Naive B cell (primary cell): ENCODE data around the gene PRSS56. TPM values are rescaled to one million over a fixed set of nuclear protein-coding genes. Genes with fewer than 3 reads are reported as not detected.

Source experiments
- ATAC-seq, 2 donors: fragments of 150-1000 bp; cut with Tn5 transposase; 2 replicates each; pipeline ENCODE4 v1.10.0; 2021; ENCODE audit warnings: low read depth in 2 of 2, mild to moderate bottlenecking in 2 of 2, moderate library complexity in 2 of 2
- DNase-seq: peaks from one replicate; pipeline ENCODE4 v3.0.0; 2022
- H3K27ac Mint-ChIP-seq, 6 donors: one replicate each; pipeline ENCODE4 v1.8.0; 2020 to 2022; ENCODE audit warnings: mild to moderate bottlenecking in 6 of 6, mixed read lengths in 6 of 6, moderate library complexity in 5 of 6, inconsistent platforms in 2 of 6
- H3K27me3 Mint-ChIP-seq, 3 donors: one replicate each; pipeline ENCODE4 v1.8.0; 2021 to 2022; ENCODE audit warnings: mixed read lengths in 3 of 3, mild to moderate bottlenecking in 1 of 3
- H3K36me3 Mint-ChIP-seq, 2 donors: one replicate each; pipeline ENCODE4 v1.8.0; 2020 to 2022; ENCODE audit warnings: mixed read lengths in 2 of 2, inconsistent platforms in 1 of 2, mild to moderate bottlenecking in 1 of 2
- H3K4me1 Mint-ChIP-seq, 3 donors: one replicate each; pipeline ENCODE4 v1.8.0; 2020 to 2022; ENCODE audit warnings: mixed read lengths in 3 of 3, inconsistent platforms in 1 of 3, mild to moderate bottlenecking in 1 of 3, moderate library complexity in 1 of 3
- H3K4me3 Mint-ChIP-seq, 8 donors: one replicate each; pipeline ENCODE4 v1.8.0; 2020 to 2022; ENCODE audit warnings: mild to moderate bottlenecking in 8 of 8, mixed read lengths in 8 of 8, moderate library complexity in 8 of 8, inconsistent platforms in 2 of 8
- H3K9me3 Mint-ChIP-seq, 7 donors: one replicate each; pipeline ENCODE4 v1.8.0; 2020 to 2022; ENCODE audit warnings: mixed read lengths in 7 of 7, mild to moderate bottlenecking in 5 of 7, inconsistent platforms in 2 of 7, moderate library complexity in 1 of 7
- polyA plus RNA-seq, 6 donors: library from polyadenylated mRNA; unstranded; fragments of 300-500 nt; fragmentation: Illumina TruSeq; gene quantifications; one replicate each; pipeline ENCODE4 v1.2.3, GENCODE V29; 2021; ENCODE audit warnings: low read depth in 6 of 6

The PRSS56 gene
- polyA plus RNA-seq, 6 donors from 2014 or later, result not detected

DNA sequence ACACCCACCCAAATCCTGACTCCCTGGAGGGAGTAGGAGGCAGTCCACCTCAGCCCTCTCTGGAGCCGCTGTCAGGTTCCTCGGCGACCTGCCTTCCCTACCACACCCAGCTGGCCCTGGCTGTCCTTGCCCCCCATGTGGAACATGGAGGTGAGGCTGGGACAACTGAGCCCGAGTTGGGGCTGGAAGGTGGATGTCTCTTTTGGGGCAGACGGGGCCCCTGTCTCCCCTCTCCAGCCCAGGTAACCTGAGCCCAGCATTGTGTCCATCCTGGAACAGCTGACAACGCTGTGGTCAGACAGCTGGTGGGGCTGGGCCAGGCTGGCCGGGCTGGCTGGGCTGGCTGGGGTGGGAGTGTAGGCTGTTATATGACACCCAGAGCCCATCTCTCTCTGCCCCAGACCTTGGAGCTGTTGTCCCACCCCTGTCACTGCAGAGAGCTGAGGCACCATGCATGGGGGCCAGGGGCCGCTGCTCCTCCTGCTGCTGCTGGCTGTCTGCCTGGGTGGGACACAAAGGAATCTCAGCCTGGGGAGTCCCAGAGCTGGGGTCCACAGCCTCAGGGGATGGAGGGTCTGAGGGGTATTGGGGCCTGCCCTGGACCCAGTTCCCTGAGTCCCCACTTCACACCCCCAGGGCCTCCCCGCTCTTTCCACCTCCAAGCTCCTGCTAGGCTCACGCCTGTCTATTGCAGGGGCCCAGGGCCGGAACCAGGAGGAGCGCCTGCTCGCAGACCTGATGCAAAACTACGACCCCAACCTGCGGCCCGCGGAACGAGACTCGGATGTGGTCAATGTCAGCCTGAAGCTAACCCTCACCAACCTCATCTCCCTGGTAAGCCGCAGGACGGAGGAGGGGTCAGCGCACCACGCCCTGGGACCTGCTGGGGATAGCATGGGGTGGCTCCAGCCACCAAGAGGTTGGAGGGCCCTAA, 19.4 kb downstream of the PRSS56 start, which contains the start of gene CHRNG:
Gene CHRNG (plus strand): TSS at position 395 of the 934 bp plus-strand sequence. CDS start 56 bp downstream, at position 451.
- H3K27ac Mint-ChIP-seq, result peak within 1 kb of the TSS in 4 of 6 donors; percentile 32 to 90 (median 83)
- H3K4me3 Mint-ChIP-seq, result peak within 1 kb of the TSS in 2 of 8 donors; percentile 68 to 79
- peaks cover 34 to 40% (median 34%) of the 10 kb centered on the region in 3 donors for H3K4me1 Mint-ChIP-seq
- peaks cover 0 to 38% (median 22%) of the 10 kb centered on the region in 3 donors for H3K27me3 Mint-ChIP-seq
- DNase-seq (no peak), ATAC-seq (no peak)
- no peaks in the 10 kb centered on the region for H3K36me3 Mint-ChIP-seq
- peaks cover 0 to 7% (median 4%) of the 10 kb centered on the region in 7 donors for H3K9me3 Mint-ChIP-seq

DNA sequence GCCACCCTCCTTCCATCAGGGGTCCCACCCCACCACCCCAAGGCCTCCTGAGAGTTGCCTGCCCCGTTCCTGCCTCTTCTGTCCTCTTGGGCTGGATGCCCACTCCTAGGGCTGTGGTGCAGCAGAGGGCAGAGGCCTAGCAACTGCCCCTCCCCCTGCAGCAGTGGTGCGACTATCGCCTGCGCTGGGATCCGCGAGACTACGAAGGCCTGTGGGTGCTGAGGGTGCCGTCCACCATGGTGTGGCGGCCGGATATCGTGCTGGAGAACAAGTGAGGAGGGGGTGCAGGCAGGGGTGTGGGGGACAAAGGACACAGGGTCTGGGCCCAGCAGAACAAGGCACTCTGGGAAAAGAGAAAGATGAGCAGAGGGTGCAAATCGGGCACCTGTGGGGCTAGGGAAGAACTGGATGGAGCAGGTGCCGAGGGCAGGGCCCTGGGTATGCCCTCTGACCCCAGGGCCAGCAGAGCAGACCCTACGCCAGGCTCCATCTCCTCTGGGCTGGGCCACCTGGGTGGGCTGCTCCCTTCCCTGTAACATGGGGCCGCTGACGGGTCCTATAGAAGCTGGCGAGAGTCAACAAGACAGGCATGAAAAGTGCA, 20.4 kb downstream of the PRSS56 start:
- peaks cover 34 to 44% (median 37%) of the 10 kb centered on the region in 3 donors for H3K4me1 Mint-ChIP-seq
- H3K27ac Mint-ChIP-seq, result peak overlapping the region in 1 of 6 donors; percentile 32
- H3K9me3 Mint-ChIP-seq, result peaks cover 0 to 7% (median 4%) of the 10 kb centered on the region in 7 donors
- H3K27me3 Mint-ChIP-seq, result peaks cover 0 to 28% (median 22%) of the 10 kb centered on the region in 3 donors
- no peak for DNase-seq
- H3K4me3 Mint-ChIP-seq, result no peak overlapping the region
- H3K36me3 Mint-ChIP-seq, result no peaks in the 10 kb centered on the region
- no peak for ATAC-seq

DNA sequence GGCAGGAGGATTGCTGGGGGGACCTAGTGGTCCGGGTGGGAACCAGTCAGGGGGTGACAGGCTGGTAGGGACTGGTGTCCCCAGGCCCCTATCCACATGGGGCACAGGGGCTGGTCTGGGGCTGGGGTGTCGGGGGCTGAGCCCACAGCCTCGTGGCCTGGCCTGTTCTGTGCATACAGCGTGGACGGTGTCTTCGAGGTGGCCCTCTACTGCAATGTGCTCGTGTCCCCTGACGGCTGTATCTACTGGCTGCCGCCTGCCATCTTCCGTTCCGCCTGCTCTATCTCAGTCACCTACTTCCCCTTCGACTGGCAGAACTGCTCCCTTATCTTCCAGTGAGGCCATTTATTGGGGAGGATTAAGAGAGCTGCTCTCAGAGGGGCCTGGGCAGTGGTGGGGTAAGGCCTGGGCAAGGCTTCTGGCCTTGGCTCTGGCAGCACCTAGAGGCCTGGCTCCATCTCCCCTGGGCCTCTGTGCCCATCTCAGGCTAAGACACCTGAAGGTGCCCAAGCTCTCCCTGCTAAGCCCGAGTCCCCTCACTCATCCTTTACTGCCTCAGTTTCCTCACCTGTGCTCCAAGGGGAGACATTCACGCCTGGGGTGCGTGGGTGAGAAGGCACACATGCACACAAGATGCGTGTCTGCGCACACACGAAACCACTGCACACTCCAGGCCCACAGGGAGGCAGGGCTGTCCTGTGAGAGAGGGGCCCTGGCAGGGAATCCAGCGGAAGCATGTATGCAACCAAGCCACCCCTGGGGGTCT, 21.2 kb downstream of the PRSS56 start:
- Mint-ChIP-seq H3K9me3 (peaks cover 0 to 4% (median 3%) of the 10 kb centered on the region in 7 donors), H3K4me1 (peaks cover 38 to 44% (median 41%) of the 10 kb centered on the region in 3 donors), H3K27me3 (peaks cover 0 to 20% (median 20%) of the 10 kb centered on the region in 3 donors), H3K27ac (no peak overlapping the region), H3K4me3 (peak overlapping the region in 1 of 8 donors; percentile 37), H3K36me3 (no peaks in the 10 kb centered on the region)
- DNase-seq, result no peak
- peak; percentile 37 to 50 for ATAC-seq

DNA sequence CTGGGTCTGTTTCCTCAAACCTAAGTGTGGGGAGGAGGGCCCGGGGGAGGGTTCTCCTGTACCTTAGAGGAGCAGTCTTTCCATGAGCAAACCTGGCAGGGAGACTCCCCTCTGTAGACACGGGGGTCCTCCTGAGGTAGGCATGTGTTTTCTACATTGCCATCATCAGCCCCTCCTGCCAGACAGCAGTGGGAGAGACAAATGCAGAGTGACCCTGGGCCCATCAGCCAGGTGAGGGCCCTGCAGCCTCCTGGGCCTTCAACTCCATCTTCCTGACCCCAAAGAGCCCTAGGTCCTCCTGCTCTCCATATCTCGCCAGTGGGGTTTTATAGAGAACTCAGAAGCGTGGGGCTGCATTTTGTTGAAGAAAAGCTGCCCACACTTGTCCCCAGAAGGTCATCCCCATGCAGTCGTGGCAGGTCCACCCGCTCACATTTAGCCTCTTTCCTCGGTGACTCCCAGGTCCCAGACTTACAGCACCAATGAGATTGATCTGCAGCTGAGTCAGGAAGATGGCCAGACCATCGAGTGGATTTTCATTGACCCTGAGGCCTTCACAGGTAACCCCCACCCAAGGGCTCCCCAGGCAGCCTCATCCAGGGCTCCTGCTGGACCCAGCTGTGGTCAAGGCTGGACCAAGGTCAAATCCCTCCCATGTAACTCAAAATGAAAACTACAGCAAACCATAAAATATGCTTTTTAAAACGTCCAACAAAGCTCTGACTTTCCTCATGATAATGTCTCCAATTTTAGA, 21.9 kb downstream of the PRSS56 start:
- Mint-ChIP-seq H3K27ac (peak overlapping the region in 2 of 6 donors; percentile 41 to 43), H3K36me3 (no peaks in the 10 kb centered on the region), H3K4me1 (peaks cover 41 to 44% (median 42%) of the 10 kb centered on the region in 3 donors), H3K4me3 (no peak overlapping the region), H3K9me3 (no peaks in the 10 kb centered on the region), H3K27me3 (peaks cover 0 to 12% (median 12%) of the 10 kb centered on the region in 3 donors)
- ATAC-seq, result no peak
- DNase-seq, result no peak

DNA sequence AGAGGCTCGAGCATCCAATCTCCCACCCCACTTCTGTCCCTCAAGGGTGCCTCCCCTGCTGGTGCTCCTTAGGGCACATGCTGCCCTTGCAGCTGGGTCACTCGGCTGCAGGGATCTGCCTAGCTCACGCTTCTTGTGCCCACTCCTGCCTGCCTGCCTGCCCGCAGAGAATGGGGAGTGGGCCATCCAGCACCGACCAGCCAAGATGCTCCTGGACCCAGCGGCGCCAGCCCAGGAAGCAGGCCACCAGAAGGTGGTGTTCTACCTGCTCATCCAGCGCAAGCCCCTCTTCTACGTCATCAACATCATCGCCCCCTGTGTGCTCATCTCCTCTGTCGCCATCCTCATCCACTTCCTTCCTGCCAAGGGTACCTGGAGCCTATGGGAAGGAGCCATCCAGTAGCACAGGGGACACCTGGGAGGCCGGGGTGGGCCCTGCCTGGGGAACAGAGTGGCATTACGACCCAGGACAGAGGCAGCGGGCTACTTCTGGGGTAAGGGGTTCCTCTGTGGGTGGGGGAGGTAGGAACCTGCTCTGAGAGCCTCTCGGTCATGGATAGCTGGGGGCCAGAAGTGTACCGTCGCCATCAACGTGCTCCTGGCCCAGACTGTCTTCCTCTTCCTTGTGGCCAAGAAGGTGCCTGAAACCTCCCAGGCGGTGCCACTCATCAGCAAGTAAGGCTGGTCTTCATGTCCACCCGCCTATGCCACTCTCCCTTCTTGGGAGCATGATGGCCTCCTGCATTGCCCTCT, 22.7 kb downstream of the PRSS56 start:
- Mint-ChIP-seq H3K9me3 (no peaks in the 10 kb centered on the region), H3K27me3 (peaks cover 0 to 12% (median 7%) of the 10 kb centered on the region in 3 donors), H3K27ac (peak overlapping the region in 3 of 6 donors; percentile 41 to 69 (median 66)), H3K36me3 (no peaks in the 10 kb centered on the region), H3K4me1 (peaks cover 42 to 44% (median 43%) of the 10 kb centered on the region in 3 donors), H3K4me3 (no peak overlapping the region)
- ATAC-seq (no peak), DNase-seq (no peak)

DNA sequence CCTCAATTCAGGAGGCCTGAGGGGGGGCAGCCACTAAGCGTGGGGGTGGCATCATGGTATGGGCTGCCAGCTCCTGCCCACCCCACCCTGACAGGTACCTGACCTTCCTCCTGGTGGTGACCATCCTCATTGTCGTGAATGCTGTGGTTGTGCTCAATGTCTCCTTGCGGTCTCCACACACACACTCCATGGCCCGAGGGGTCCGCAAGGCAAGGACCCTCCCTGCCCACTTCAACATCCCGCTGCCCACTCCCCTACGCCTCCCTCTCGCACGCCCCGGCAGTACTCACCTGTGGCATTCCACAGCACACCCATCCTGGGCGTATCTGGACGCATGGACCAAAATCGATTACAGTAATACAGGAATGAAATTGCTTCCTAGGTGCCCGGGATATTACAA, 23.3 kb downstream of the PRSS56 start:
- peaks cover 0 to 2% (median 0%) of the 10 kb centered on the region in 7 donors for H3K9me3 Mint-ChIP-seq
- peaks cover 0 to 4% of the 10 kb centered on the region in 2 donors for H3K36me3 Mint-ChIP-seq
- no peak for ATAC-seq
- H3K27ac Mint-ChIP-seq, result peak overlapping the region in 1 of 6 donors; percentile 34
- peaks cover 0 to 6% (median 2%) of the 10 kb centered on the region in 3 donors for H3K27me3 Mint-ChIP-seq
- peak overlapping the region in 1 of 8 donors; percentile 26 for H3K4me3 Mint-ChIP-seq
- DNase-seq, result no peak
- H3K4me1 Mint-ChIP-seq, result peaks cover 41 to 45% (median 41%) of the 10 kb centered on the region in 3 donors

DNA sequence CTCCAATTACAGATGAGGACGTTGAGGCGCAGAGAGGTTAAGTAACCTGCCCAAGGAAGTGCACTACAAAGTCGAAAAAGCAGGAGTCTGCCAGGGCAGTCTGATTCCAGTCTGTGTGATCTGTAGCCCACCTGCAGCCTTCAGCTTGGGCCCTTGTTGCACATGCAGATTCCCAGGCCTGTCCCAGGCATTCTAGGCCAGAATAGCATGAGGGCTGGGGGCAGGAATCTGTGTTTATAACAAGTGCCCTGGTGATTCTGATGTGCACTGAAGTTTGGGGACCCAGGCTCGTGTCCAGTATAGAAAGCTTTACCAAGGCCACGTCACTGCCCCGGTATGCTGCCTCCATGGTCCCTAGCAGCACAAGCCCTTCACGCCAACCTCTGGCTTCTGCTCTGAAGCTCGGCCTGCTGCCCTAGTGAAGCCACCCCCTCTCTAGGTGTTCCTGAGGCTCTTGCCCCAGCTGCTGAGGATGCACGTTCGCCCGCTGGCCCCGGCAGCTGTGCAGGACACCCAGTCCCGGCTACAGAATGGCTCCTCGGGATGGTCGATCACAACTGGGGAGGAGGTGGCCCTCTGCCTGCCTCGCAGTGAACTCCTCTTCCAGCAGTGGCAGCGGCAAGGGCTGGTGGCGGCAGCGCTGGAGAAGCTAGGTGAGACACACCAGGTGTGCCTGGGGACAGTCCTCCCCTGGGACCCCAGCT, 23.9 kb downstream of the PRSS56 start:
- DNase-seq (no peak), ATAC-seq (no peak)
- peaks cover 0 to 7% of the 10 kb centered on the region in 2 donors for H3K36me3 Mint-ChIP-seq
- H3K9me3 Mint-ChIP-seq, result peaks cover 0 to 4% (median 0%) of the 10 kb centered on the region in 7 donors
- peaks cover 0 to under 1% (median 0%) of the 10 kb centered on the region in 3 donors for H3K27me3 Mint-ChIP-seq
- H3K4me1 Mint-ChIP-seq, result peaks cover 41 to 45% (median 41%) of the 10 kb centered on the region in 3 donors
- H3K27ac Mint-ChIP-seq, result peak overlapping the region in 1 of 6 donors; percentile 34
- peak overlapping the region in 1 of 8 donors; percentile 26 for H3K4me3 Mint-ChIP-seq

DNA sequence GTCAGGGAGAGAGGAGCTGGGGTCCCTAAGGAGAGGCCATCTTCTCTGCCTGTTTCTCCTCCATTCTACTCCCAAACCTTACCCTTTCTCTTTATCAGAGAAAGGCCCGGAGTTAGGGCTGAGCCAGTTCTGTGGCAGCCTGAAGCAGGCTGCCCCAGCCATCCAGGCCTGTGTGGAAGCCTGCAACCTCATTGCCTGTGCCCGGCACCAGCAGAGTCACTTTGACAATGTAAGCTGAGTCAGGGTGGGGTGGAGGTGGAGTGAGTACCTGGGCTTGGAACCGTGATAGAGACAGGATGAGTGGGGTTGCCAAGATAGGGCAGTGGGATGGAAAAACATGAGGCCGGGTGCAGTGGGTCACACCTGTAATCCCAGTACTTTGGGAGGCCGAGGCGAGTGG, 24.5 kb downstream of the PRSS56 start:
- H3K36me3 Mint-ChIP-seq, result peaks cover 0 to 7% of the 10 kb centered on the region in 2 donors
- peak overlapping the region in 1 of 8 donors; percentile 38 for H3K4me3 Mint-ChIP-seq
- H3K9me3 Mint-ChIP-seq, result peaks cover 0 to 4% (median 0%) of the 10 kb centered on the region in 7 donors
- no peak overlapping the region for H3K27ac Mint-ChIP-seq
- ATAC-seq, result no peak
- DNase-seq, result no peak
- peaks cover 44 to 50% (median 46%) of the 10 kb centered on the region in 3 donors for H3K4me1 Mint-ChIP-seq
- no peaks in the 10 kb centered on the region for H3K27me3 Mint-ChIP-seq

DNA sequence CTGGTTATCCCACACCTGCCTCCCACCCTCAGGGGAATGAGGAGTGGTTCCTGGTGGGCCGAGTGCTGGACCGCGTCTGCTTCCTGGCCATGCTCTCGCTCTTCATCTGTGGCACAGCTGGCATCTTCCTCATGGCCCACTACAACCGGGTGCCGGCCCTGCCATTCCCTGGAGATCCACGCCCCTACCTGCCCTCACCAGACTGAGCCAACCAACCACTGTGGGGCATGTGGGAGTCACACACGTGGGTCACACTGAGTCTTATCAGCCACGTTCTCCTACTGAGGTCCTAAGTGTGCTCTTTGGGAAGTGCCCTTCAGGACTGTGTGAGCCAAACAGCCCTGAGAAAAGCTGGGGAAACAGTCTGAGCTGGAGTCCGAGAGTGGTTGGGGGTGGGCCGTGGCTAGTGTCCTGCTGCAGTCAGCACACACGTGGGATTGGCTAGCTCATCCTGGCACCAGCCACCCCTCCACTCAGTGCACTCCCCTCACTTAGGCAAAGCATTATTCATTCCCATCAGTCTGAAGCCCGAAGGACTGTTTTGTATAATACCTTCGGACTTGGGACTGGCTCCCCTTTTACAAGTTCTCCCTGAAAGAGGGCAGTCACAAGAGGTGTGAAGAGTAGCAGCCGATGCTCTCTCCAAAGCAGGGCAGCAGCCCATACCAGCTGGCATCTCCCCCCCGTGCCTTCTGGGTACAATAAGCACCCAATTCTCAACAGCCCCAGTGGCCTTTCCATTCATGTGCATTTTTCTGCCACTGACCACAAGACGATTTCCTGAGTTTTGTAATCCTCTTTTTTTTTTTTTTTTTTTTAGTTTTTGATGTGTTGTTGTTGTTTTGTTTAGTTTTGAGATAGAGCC, 25.6 kb downstream of the PRSS56 start:
- Mint-ChIP-seq H3K9me3 (peaks cover 0 to 4% (median 0%) of the 10 kb centered on the region in 7 donors), H3K4me3 (peak overlapping the region in 1 of 8 donors; percentile 67), H3K27ac (peak overlapping the region in 1 of 6 donors; percentile 57), H3K4me1 (peaks cover 43 to 55% (median 47%) of the 10 kb centered on the region in 3 donors), H3K27me3 (no peaks in the 10 kb centered on the region), H3K36me3 (peaks cover 0 to 7% of the 10 kb centered on the region in 2 donors)
- DNase-seq (no peak), ATAC-seq (no peak)

DNA sequence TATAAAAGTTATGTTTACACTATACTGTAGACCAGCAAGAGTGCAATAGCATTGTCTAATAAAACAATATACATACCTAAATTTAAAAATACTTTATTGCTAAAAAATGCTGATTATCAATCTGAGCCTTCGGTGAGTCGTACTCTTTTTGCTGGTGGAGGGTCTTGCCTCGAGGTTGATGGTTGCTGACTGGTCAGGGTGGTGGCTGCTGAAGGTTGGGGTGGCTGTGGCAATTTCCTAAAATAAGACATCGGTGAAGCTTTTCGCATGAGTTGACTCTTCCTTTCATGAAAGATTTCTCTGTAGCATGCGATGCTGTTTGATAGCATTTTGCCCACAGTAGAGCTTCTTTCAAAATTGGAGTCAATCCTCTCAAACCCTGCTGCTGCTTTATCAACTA, 27.8 kb downstream of the PRSS56 start:
- Mint-ChIP-seq H3K9me3 (peaks cover 0 to 4% (median 0%) of the 10 kb centered on the region in 7 donors), H3K36me3 (peaks cover 0 to 7% of the 10 kb centered on the region in 2 donors), H3K27ac (no peak overlapping the region), H3K27me3 (no peaks in the 10 kb centered on the region), H3K4me1 (peaks cover 45 to 58% (median 54%) of the 10 kb centered on the region in 3 donors), H3K4me3 (peak overlapping the region in 2 of 8 donors; percentile 45 to 63)
- ATAC-seq (no peak), DNase-seq (no peak)
